ENCODE data around the gene UNC80. TPM values are rescaled to one million over a fixed set of nuclear protein-coding genes. Genes with fewer than 3 reads are reported as not detected.
A peak's percentile ranks its signal among the peaks of the same experiment; 100 is the strongest.
"Not testable (repeated sequence)": the region's sequence is repeated elsewhere in the genome, so short reads cannot be mapped to it uniquely, and the experiment has no call there.

The UNC80 gene
- total RNA-seq, 1 donor from 2014 or later: 2.8 TPM

DNA sequence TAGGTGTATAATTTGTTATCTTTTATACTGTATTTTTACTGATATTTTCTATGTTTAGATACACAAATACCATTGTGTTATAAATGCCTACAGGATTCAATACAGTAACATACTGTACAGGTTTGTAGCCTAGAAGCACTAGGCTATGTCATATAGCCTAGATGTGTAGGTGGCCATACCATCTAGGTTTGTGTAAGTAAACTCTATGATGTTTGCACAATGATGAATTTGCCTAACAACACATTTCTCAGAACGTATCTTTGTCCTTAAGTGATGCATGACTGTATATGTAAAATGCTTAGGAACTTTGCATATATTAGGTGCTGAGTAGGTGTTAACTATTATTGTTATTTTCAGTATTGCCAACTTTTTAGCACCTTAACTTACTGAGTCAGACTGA is 17.3 kb downstream of the UNC80 start:
- Mint-ChIP-seq H3K4me3 (no peak overlapping the region), H3K27me3 (ENCODE audit: low read depth) (no peaks in the 10 kb centered on the region), H3K36me3 (ENCODE audit: low read depth) (no peaks in the 10 kb centered on the region), H3K4me1 (no peaks in the 10 kb centered on the region), H3K27ac (ENCODE audit: unreplicated experiment) (no peak overlapping the region), H3K9me3 (no peaks in the 10 kb centered on the region)
- no peak for DNase-seq (ENCODE audit: low read depth, low spot score)
- TF ChIP-seq CTCF (conservative IDR thresholded peaks at IDR 0.05): no peak

DNA sequence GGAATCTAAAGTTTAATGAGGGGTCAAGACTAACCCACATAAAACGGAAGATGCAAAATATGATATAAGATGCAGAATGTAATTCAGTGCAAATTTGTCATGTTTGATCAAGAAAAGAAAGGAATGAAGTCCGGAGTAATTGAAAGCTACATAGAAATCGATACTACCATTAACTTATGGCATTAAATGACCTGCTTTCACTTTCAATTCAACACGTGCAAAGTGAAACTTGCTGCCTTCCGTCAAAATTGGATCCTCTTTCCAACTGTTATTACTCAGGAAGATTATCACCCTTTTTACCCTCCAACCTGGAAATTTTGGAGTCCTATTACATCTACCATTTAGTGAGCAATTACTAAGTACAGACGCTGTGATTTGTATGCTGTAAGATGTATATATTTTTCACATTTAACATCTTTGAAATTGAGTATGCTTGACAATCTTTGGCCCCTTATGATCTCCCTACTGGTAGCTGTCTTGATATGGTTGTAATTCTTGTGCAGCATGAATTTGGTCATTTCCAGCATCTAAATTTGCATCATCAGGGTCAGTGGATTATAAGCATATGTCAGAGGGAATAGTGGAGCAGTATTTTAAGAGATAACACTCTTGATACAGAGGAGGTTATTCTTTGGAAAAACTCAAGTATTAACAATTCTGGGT is 18.6 kb downstream of the UNC80 start:
- H3K4me1 Mint-ChIP-seq: no peaks in the 10 kb centered on the region
- no peaks in the 10 kb centered on the region for H3K27me3 Mint-ChIP-seq (ENCODE audit: low read depth)
- TF ChIP-seq CTCF (conservative IDR thresholded peaks at IDR 0.05): no peak
- H3K9me3 Mint-ChIP-seq: no peaks in the 10 kb centered on the region
- H3K36me3 Mint-ChIP-seq (ENCODE audit: low read depth): no peaks in the 10 kb centered on the region
- H3K27ac Mint-ChIP-seq (ENCODE audit: unreplicated experiment): no peak overlapping the region
- no peak for DNase-seq (ENCODE audit: low read depth, low spot score)
- no peak overlapping the region for H3K4me3 Mint-ChIP-seq

GRCh38 chr2:209791151-209791550 is 19.5 kb downstream of the UNC80 start:
- Mint-ChIP-seq H3K27me3 (ENCODE audit: low read depth) (no peaks in the 10 kb centered on the region), H3K4me1 (no peaks in the 10 kb centered on the region), H3K27ac (ENCODE audit: unreplicated experiment) (no peak overlapping the region), H3K36me3 (ENCODE audit: low read depth) (no peaks in the 10 kb centered on the region), H3K4me3 (no peak overlapping the region), H3K9me3 (no peaks in the 10 kb centered on the region)
- no peak for DNase-seq (ENCODE audit: low read depth, low spot score)
- TF ChIP-seq CTCF (conservative IDR thresholded peaks at IDR 0.05): no peak

- H3K27ac Mint-ChIP-seq (ENCODE audit: unreplicated experiment): not testable (repeated sequence)
These were observed 23.8 kb downstream of the UNC80 start for GRCh38 chr2:209795425-209795824.

DNA sequence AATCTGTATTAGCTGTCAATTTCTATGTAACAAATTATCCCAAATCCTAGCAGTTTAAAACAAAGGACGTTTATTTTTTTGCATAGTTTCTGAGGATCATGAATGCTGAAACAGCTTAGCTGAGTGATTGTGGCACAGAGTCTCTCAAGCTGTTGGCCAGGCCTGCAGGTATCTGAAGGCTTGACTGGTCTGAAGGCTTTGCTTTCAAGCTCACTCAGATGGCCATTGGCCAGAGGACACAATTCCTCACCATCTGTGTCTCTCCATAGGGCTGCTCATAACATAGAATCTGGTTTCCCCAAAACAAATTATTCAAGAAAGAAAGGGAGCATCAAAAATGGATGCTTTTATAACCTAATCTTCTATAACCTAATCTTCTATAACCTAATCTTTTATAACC is 33.7 kb downstream of the UNC80 start:
- Mint-ChIP-seq H3K4me3 (no peak overlapping the region), H3K27ac (ENCODE audit: unreplicated experiment) (no peak overlapping the region), H3K36me3 (ENCODE audit: low read depth) (peaks cover 9% of the 10 kb centered on the region), H3K9me3 (peaks cover under 1% of the 10 kb centered on the region), H3K27me3 (ENCODE audit: low read depth) (no peaks in the 10 kb centered on the region), H3K4me1 (peaks cover 20% of the 10 kb centered on the region)
- no peak for TF ChIP-seq CTCF (conservative IDR thresholded peaks at IDR 0.05)
- DNase-seq (ENCODE audit: low read depth, low spot score): no peak

More at GRCh38 chr2:209795425-209795824, 23.8 kb downstream of the UNC80 start:
- not testable (repeated sequence) for H3K4me1 Mint-ChIP-seq; H3K9me3 Mint-ChIP-seq; H3K4me3 Mint-ChIP-seq; DNase-seq (ENCODE audit: low read depth, low spot score); H3K27me3 Mint-ChIP-seq (ENCODE audit: low read depth)
- peaks cover 12% of the 10 kb centered on the region for H3K36me3 Mint-ChIP-seq (ENCODE audit: low read depth)

DNA sequence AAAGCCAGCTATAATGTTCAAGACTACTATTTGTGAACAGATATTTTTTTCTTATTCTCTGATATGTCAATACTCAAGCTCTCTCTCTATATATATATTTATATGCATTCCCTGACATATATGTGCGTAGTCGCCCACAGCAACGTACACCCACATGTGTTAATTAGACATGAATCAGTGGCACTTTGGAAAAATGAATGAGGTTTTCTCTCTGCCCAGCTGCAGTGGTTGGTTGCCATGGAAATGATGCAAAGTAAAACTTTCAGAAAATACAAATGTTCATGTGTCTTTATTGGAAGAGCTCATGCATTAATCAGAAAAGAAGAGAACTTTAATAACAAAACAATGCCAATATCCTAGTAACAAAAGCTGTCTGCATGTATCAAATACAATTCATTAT is 34.7 kb downstream of the UNC80 start:
- H3K36me3 Mint-ChIP-seq (ENCODE audit: low read depth): peaks cover 5% of the 10 kb centered on the region
- no peaks in the 10 kb centered on the region for H3K27me3 Mint-ChIP-seq (ENCODE audit: low read depth)
- H3K4me3 Mint-ChIP-seq: no peak overlapping the region
- peaks cover 2% of the 10 kb centered on the region for H3K9me3 Mint-ChIP-seq
- DNase-seq (ENCODE audit: low read depth, low spot score): no peak
- H3K27ac Mint-ChIP-seq (ENCODE audit: unreplicated experiment): peak overlapping the region; percentile 36
- H3K4me1 Mint-ChIP-seq: peaks cover 20% of the 10 kb centered on the region
- no peak for TF ChIP-seq CTCF (conservative IDR thresholded peaks at IDR 0.05)

Measured in neural crest cell (in vitro differentiated cells).